Stromal cell of bone marrow (primary cell): ENCODE results near the gene PCDH9.

Source experiments
- DNase-seq: peaks from one replicate; pipeline ENCODE4 v3.0.0-alpha.2; 2012; ENCODE audit warnings: low read depth

PCDH9 gene

GRCh38 chr13:66520511-66521355 lies 709.4 kb downstream of the PCDH9 start:
- no peak for DNase-seq

GRCh38 chr13:66519259-66519658 lies 710.9 kb downstream of the PCDH9 start:
- no peak for DNase-seq

DNA sequence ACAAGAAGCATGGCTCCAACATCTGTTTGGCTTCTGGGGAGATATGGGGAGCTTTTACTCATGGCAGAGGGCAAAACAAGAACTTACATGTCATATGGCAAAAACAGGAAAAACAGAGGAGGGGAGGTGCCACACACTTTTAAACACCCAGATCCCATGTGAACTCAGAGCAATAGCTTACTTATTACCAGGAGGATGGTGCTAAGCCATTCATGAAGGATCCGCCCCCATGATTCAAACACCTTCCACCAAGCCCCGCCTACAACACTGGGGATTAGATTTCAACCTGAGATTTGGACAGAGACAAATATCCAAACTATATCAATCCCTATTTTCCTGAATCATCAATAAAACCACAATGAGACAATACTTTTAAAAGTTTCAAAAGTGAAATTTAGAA lies 712.1 kb downstream of the PCDH9 start:
- no peak for DNase-seq

DNA sequence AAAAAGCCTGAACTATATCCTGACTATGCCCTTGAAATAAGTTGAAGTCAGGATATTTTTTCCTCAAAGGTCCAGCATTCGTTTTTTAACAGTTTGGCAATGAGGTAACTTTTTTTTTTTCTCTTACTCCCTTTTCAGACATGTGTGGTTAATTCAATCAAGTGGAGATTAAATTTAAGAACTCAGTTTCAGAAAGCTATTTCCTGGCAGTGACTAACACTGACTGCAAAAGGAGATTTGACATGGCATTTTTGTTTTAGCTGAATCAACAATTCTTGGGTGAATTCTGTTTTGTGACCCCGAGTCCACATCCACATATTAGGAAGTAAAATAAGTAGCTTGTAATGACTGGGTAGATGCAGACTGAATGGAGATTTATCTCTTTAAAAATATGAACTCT lies 716.4 kb downstream of the PCDH9 start:
- peak; percentile 45 for DNase-seq

DNA sequence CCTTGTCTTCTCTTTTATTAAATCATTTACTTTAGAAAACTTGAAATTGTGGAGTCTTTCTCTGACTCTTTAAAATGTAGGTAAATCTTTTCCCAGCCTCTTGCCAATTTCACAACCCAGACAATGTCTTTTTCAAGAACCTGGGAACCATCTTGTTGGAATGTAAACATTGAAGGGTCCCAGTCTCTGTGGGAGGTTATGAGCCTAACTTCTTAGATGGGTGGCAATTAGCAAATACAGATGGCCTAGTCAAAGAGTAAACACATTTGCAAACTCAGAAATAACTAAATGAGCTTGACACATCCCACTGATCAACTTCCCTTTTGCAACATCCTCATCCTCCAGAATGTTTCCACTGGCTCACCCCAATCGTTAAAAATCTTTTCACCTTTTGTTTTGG lies 721.0 kb downstream of the PCDH9 start:
- no peak for DNase-seq

GRCh38 chr13:66508153-66508909 lies 721.8 kb downstream of the PCDH9 start:
- peak; percentile 9 for DNase-seq

GRCh38 chr13:66506979-66507378 lies 723.2 kb downstream of the PCDH9 start:
- DNase-seq, result peak; percentile 13

- DNase-seq, result no peak
These were observed 723.9 kb downstream of the PCDH9 start for GRCh38 chr13:66506051-66506777.

DNA sequence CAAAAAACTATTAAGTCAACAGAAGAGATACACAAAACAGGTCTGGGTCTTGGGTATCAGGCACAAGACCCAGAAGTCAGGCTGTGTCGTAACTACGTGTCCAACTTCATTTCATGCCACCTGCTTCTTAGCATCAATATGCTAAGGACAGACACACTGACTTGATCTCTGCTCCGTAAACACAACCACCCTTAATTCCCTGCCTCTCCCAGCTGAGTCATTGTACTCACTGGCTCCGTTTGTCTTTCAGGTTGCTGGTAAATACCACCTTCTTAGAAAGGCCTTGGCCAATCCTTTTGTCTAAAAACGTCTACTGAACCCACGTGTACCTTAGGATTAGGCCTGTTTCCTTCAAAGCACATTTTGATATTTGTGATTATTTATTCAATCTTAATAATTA lies 726.2 kb downstream of the PCDH9 start:
- DNase-seq, result no peak

DNA sequence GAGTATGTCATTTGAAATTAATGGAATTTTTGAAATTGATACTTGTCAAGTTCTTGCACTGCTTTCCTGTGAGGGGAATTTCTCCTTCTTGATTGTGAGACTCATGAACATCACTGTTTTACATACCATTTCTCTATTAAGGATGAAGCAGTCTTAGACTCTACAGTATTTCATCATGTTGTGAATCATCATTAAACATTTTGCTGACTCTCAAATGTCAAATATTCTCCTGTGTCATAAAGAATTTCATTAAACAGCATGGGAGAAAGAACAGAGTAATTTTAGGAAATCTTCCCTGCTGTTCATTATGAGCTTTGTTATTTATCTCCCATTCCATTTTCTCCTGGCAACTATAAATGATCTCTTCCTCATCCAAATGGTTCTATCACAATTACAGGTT lies 729.0 kb downstream of the PCDH9 start:
- DNase-seq, result peak; percentile 37

DNA sequence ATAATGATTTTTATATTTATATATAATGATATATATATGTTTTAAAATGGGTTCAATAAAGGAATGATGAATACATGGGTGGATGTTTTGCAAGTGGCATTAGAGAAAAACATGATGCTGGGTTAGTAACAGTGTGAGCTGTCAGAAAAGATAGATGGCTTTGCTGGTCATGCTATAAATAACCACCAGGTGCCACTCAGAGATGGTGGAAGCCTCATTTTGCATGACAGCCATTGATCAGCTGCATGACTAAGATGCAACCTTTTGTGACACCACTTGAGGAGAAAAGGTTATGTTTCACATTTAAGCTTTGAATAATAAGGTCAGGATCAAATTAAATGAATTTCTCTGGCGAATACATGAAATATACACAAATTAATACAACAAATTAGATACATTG lies 737.7 kb downstream of the PCDH9 start:
- DNase-seq, result no peak

GRCh38 chr13:66491251-66491650 lies 738.9 kb downstream of the PCDH9 start:
- no peak for DNase-seq

DNA sequence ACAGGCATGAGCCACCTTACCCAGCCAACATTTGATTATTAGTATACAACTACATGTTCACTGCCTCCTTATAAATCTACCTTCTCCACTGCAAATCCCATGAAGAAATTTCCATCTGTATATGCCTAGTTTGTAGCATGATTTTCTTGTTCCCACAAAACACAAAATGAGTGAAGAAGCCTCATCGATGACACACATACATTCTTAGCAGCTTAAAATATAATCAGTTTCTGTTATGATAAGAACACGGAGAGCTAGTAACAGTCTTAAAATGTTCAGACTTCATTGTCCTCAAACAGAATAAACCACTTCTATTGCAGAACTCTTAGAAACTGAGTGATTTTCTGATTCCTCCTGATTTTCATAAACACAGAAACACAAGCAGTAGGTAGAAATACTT lies 740.5 kb downstream of the PCDH9 start:
- no peak for DNase-seq

DNA sequence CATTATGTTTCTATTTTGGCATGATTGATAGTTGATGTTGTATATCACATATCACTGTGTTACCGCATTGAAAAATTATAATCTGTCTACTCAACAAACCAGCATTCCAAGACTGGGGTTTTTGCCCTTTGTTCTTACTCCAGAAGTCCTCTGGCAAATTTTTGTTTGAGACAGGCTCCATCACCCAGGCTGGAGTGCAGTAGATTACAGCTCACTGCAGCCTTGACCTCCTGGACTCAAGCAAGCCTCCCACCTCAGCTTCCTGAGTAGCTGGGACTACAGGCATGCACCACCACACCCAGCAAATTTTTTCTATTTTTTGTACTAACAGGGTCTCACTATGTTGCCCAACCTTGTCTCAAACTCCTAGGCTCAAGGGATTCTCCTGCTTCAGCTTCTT lies 741.0 kb downstream of the PCDH9 start:
- no peak for DNase-seq

GRCh38 chr13:66483712-66484111 lies 746.4 kb downstream of the PCDH9 start:
- no peak for DNase-seq

- DNase-seq, result no peak
These were observed 747.3 kb downstream of the PCDH9 start for GRCh38 chr13:66482836-66483235.

- DNase-seq, result no peak
These were observed 752.3 kb downstream of the PCDH9 start for GRCh38 chr13:66477816-66478215.

DNA sequence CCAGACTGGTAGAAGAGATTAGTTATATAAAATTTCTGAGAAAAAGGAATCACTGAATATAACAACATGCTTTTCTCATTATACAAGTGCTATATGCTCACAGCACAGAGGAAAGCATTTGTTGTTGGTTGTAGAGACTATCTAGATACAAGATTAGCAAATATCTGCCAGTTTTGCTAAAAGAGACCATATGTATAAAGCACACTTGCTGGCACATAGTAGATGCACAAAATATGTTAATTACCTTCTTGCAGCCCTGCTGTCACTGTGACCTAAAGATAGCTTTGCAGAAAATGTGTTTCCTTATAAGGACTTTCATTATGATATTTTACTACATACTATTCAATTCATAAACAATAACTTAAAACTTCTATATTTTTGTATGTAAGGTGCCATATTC lies 755.1 kb downstream of the PCDH9 start:
- no peak for DNase-seq

DNA sequence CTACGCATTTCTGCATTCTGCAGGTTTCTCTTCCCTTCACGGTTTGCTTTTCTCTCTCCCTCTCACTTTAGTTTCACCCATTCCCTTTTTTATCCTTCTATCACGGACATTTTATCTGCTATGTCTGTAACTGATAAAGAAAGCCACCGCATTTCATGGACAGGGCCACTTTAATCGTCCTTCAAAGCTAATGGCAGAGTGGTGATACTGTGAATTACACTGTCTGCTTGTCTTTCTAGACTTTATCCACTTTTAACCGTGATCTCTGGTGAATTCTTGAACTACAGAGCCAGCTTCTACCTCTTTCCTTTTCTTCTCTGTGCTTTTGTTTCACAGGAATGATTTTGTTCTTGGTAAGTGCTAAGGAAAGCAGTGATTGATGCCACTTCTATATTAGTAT lies 760.4 kb downstream of the PCDH9 start:
- no peak for DNase-seq

DNA sequence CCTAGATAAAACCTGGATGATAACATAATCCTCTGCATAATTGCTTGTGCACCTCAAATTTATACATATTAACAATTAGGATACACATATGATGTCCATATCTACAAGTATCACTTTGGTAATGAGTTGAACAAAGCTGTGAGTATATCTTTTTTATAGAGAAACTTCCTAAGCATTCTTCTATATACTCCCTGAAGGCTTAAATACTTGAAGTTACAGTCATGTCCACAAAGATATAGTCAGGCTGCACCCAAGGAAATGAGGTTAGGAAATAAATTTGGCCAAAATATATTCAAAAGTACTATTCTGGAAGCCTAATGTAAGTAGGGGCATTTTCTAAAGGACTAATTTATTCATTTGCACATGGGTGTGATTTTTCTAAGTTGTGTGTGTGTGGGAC lies 761.5 kb downstream of the PCDH9 start:
- DNase-seq, result no peak

DNA sequence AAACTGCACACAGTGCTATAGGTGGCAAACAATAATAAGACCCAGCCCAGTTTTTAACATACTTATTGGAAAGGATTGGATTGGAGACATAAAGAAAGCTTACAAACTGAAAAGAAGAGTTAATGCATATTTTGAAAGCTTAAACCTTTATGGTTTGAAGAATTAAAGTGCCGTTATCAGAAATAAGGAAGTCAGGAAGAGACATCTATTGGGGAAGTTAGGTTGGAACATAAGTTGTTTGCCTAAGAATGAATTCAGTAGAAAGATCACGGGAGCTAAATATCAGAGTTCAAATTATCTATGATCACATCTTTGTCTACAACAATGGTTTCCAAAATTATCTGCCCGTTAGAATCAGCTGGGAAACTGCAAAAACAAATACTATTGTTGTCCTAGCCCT lies 767.9 kb downstream of the PCDH9 start:
- no peak for DNase-seq

GRCh38 chr13:66461021-66461420 lies 769.1 kb downstream of the PCDH9 start:
- peak; percentile 17 for DNase-seq

- no peak for DNase-seq
These were observed 770.5 kb downstream of the PCDH9 start for GRCh38 chr13:66459634-66460033.
